Right lobe of liver (tissue), 6 donors: Measurements from ENCODE around the gene OTC. TPM values are rescaled to one million over a fixed set of nuclear protein-coding genes. Genes with fewer than 3 reads are reported as not detected.

ENCODE experiments used
- ATAC-seq, 4 donors: fragments of 200-7000 bp; cut with Tn5 transposase; one replicate each; pipeline ENCODE4 v1.9.1; 2020; ENCODE audit warnings: mild to moderate bottlenecking in 4 of 4, moderate library complexity in 4 of 4
- DNase-seq, 3 donors: peaks; one replicate each; pipeline ENCODE4 v3.0.0-alpha.2; 2020
- H3K27ac ChIP-seq, 3 donors: fragments of 200-600 bp; one replicate each; pipeline ENCODE4 v1.8.0; 2022
- H3K27me3 ChIP-seq, 2 donors: fragments of 200-600 bp; one replicate each; pipeline ENCODE4 v1.8.0; 2022
- H3K36me3 ChIP-seq, 4 donors: fragments of 200-600 bp; sonication (generic) in 1 of 4; one replicate each; pipeline versions ENCODE4 v1.5.1 to v1.8.0; 2017 to 2022; ENCODE audit warnings: control low read depth in 1 of 4
- H3K4me1 ChIP-seq, 4 donors: fragments of 200-600 bp; sonication (generic) in 1 of 4; one replicate each; pipeline versions ENCODE4 v1.5.1 to v1.8.0; 2017 to 2022; ENCODE audit warnings: control low read depth in 1 of 4
- H3K4me3 ChIP-seq, 3 donors: fragments of 200-600 bp; one replicate each; pipeline ENCODE4 v1.8.0; 2022
- H3K9me3 ChIP-seq, 4 donors: fragments of 200-600 bp; sonication (generic) in 1 of 4; one replicate each; pipeline versions ENCODE4 v1.5.1 to v1.8.0; 2017 to 2022; ENCODE audit warnings: control low read depth in 1 of 4
- POLR2A ChIP-seq: fragments of 450-650 bp; IDR thresholded peaks from one replicate; pipeline ENCODE4 v1.6.1; 2017; ENCODE audit warnings: antibody characterized with exemption, mild to moderate bottlenecking
- WGBS: methylation state at CpG from one replicate; pipeline ENCODE4 v1.1.6; 2018; ENCODE audit warnings: low coverage, low lambda C conversion rate; ENCODE audit not compliant: insufficient coverage; ENCODE audit errors: missing lambda C conversion rate; 5-methylcytosine and 5-hydroxymethylcytosine counted together
- intact Hi-C, 2 donors: fragments of 100-400 bp; cut with DNase I; formaldehyde crosslinking; loops; one replicate each; pipeline versions ENCODE4 v1.11.2 to v1.14.1; 2022
- long read RNA-seq: library from polyadenylated mRNA; unstranded; transcript quantifications from one replicate; pipeline ENCODE4 v2.0.0, GENCODE V29; 2019
- total RNA-seq, 6 experiments: library from RNA; depleted of rRNA in 2 of 6; stranded (reverse); fragments of >200 nt in 2 of 6; fragmentation: NEBNext Ultra II Directional in 3 of 6; extraction: Animal tissue kit (Norgen Biotek cat#: 25700) in 3 of 6; gene quantifications; one replicate each; pipeline versions ENCODE4 v1.1.0 to v1.2.4, GENCODE V29; 2016 to 2023
- TF ChIP-seq, protein P1 (sequence below), 4 donors: fragments of 200-600 bp in 3 of 4; fragments of 450-650 bp in 1 of 4; IDR thresholded peaks; one replicate each; pipeline versions ENCODE4 v1.5.1 to v1.8.0; 2016 to 2022; ENCODE audit warnings: antibody characterized with exemption in 4 of 4, mild to moderate bottlenecking in 2 of 4
- donor health status: DM: no; HTN: yes; CAD: no.
- donor health status: DM: no; HTN: no; CAD: no.
- donor health status: DM: no; HTN: no; CAD: no.
- donor health status: DM: no; HTN: yes; CAD: no.
- donor health status: DM: no; HTN: yes; CAD: no.

OTC gene
- total RNA-seq = 100 to 1,000 TPM in 2 of 6 experiments, 10 to 100 TPM in 4; 84.6 to 212 (median 95.5) TPM
- long read RNA-seq, transcript OTC-201 (10 exons, 1,585 nt) = major isoform, 63 of 76 reads
- long read RNA-seq, partial matches to known transcripts = 12 of 76 reads
- long read RNA-seq, other reads (novel, unspliced or antisense) = 1 of 76 reads

DNA sequence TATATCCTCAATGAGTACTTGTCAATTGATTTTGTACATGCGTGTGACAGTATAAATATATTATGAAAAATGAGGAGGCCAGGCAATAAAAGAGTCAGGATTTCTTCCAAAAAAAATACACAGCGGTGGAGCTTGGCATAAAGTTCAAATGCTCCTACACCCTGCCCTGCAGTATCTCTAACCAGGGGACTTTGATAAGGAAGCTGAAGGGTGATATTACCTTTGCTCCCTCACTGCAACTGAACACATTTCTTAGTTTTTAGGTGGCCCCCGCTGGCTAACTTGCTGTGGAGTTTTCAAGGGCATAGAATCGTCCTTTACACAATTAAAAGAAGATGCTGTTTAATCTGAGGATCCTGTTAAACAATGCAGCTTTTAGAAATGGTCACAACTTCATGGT, at the start of gene OTC:
Gene OTC, plus strand, starts transcription at position 243 of the 400 bp plus-strand sequence. Its CDS starts 93 bp downstream, at position 336.
- DNase-seq = peak in 1 of 3 donors; percentile 44
- H3K27ac ChIP-seq = peak within 1 kb of the TSS; percentile 28 to 61 (median 56)

DNA sequence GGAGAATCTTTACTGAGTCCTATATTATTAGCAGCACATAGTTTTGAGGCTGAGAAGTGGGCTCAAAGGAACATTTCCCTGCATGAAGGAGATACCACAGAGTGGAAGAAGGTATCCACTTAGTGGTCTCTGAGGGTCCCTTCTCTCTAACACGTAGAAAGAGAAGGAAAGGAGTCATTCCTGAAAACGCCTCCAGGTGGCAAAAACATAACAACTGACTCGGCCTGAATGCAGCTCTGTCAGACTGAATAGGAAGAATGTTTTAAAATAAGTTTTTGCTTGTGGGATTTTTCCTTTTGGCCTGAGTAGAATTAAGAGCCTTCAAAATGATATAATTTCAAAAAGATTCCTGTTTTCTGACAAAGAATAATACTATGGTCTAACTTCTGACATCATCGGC, 48.4 kb upstream of the OTC start:
- peak in 2 of 4 donors; percentile 36 to 53 for ATAC-seq
- intact Hi-C loops = no loop called here
- Histone ChIP-seq H3K9me3 (no peaks in the 10 kb centered on the region), H3K27me3 (no peaks in the 10 kb centered on the region), H3K4me3 (no peak overlapping the region), H3K4me1 (no peaks in the 10 kb centered on the region), H3K27ac (no peak overlapping the region), H3K36me3 (no peaks in the 10 kb centered on the region)
- WGBS = 31% methylated on average over 4 of the region's 4 CpGs
- DNase-seq = no peak
- TF ChIP-seq, protein P1, sequence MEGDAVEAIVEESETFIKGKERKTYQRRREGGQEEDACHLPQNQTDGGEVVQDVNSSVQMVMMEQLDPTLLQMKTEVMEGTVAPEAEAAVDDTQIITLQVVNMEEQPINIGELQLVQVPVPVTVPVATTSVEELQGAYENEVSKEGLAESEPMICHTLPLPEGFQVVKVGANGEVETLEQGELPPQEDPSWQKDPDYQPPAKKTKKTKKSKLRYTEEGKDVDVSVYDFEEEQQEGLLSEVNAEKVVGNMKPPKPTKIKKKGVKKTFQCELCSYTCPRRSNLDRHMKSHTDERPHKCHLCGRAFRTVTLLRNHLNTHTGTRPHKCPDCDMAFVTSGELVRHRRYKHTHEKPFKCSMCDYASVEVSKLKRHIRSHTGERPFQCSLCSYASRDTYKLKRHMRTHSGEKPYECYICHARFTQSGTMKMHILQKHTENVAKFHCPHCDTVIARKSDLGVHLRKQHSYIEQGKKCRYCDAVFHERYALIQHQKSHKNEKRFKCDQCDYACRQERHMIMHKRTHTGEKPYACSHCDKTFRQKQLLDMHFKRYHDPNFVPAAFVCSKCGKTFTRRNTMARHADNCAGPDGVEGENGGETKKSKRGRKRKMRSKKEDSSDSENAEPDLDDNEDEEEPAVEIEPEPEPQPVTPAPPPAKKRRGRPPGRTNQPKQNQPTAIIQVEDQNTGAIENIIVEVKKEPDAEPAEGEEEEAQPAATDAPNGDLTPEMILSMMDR (IDR thresholded peaks at IDR 0.05) = peak; percentile 30 to 47 (median 40)
- TF ChIP-seq POLR2A = no peak

More for the DNA sequence above, at the start of gene OTC:
- Histone ChIP-seq H3K4me1 (peaks cover 0 to 6% (median 0%) of the 10 kb centered on the region in 4 donors), H3K9me3 (no peaks in the 10 kb centered on the region), H3K36me3 (no peaks in the 10 kb centered on the region), H3K27me3 (no peaks in the 10 kb centered on the region), H3K4me3 (peak within 1 kb of the TSS; percentile 3 to 56 (median 31))
- ATAC-seq = peak; percentile 64 to 88 (median 77)
- TF ChIP-seq, protein P1 (IDR thresholded peaks at IDR 0.05) = no peak
- no peak for TF ChIP-seq POLR2A
- 38% methylated on average over 4 of the region's 4 CpGs for WGBS
- intact Hi-C loops = no loop called here

DNA sequence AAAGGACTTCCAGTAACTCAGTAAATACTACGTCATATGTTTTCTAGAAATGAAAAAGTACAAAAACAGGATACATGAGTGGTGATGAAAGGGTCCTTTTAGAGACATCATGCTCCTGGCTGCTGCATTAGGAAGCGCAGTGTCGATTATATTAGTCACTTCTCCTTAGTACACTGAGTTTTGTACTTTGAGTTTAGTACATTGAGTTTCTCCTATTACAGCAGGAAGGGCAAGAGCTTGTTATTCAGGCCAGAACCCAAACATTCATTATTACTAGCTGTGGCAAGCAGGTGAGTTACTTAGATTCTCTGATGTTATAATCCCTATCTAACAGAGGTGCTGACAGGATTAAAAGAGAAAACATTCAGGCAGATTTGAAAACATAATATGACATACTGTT, 46.4 kb upstream of the OTC start:
- TF ChIP-seq, protein P1 (IDR thresholded peaks at IDR 0.05) = peak in 1 of 4 donors; percentile 28
- peak; percentile 50 for TF ChIP-seq POLR2A
- no peaks in the 10 kb centered on the region for H3K27me3 ChIP-seq
- DNase-seq (no peak), ATAC-seq (peak; percentile 61 to 95 (median 83))
- no peaks in the 10 kb centered on the region for H3K36me3 ChIP-seq
- WGBS = 46% methylated on average over 3 of the region's 3 CpGs
- no peaks in the 10 kb centered on the region for H3K9me3 ChIP-seq
- no peaks in the 10 kb centered on the region for H3K4me1 ChIP-seq
- H3K4me3 ChIP-seq = no peak overlapping the region
- H3K27ac ChIP-seq = peak overlapping the region in 1 of 3 donors; percentile 30
- intact Hi-C loops = no loop called here

DNA sequence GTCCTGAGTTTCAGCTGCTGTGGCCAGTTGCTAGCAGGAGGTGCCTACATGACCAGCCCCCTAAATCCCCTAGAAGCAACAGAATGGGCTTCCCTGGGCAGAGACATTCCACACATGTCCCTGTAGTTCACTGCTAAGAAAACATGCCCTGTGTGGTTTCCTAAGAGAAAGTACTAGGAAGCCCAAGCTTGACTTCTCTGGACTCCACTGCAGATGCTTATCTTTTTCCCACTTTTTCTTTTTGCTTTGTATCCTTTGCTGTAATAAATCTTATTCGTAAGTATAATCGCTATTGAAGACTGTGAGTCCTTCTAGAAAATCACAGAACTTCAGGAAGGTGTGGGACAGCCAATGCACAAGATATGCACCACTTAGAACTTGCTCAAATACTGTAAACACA, 40.7 kb upstream of the OTC start:
- Histone ChIP-seq H3K4me1 (no peaks in the 10 kb centered on the region), H3K27me3 (no peaks in the 10 kb centered on the region), H3K4me3 (no peak overlapping the region), H3K9me3 (no peaks in the 10 kb centered on the region), H3K36me3 (no peaks in the 10 kb centered on the region), H3K27ac (no peak overlapping the region)
- DNase-seq = no peak
- intact Hi-C loops = no loop called here
- ATAC-seq = peak in 2 of 4 donors; percentile 22 to 34
- WGBS = 60% methylated on average over 2 of the region's 2 CpGs
- TF ChIP-seq POLR2A = no peak

DNA sequence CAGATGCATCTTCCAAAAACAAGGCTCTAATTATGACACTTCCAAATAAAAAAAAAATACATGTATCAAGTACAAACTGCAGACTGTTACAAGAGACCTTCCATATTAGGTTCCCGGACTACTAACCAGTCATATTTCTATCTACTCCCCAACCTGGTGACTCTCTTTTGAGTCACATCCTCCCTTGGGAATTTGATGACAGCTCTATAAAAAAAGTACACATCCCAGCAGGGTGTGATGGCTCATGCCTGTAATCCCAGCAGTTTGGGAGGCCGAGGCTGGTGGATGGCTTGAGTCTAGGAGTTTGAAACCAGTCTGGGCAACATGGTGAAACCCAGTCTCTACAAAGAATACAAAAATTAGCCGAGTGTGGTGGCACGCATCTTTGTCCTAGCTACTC, 40.0 kb upstream of the OTC start:
- TF ChIP-seq, protein P1 (IDR thresholded peaks at IDR 0.05) = no peak
- TF ChIP-seq POLR2A = no peak
- DNase-seq (no peak), ATAC-seq (no peak)
- Histone ChIP-seq H3K27ac (no peak overlapping the region), H3K27me3 (no peaks in the 10 kb centered on the region), H3K4me1 (no peaks in the 10 kb centered on the region), H3K4me3 (no peak overlapping the region), H3K9me3 (no peaks in the 10 kb centered on the region), H3K36me3 (no peaks in the 10 kb centered on the region)
- WGBS = 77% methylated on average over 3 of the region's 4 CpGs
- intact Hi-C loops = no loop called here
